ENCODE results near the gene OAT.

OAT gene

GRCh38 chr10:124418726-124419501, at the start of gene OAT:
Gene OAT, minus strand, starts transcription at chr10:124418923. Its CDS starts 6,752 bp downstream, at chr10:124412171.
- DNase-seq, result peak; percentile 97

- no peak for DNase-seq
These were observed 48.4 kb upstream of the OAT start for GRCh38 chr10:124467165-124467564.

GRCh38 chr10:124465777-124466488, 47.2 kb upstream of the OAT start:
- no peak for DNase-seq

GRCh38 chr10:124465003-124465776, 46.5 kb upstream of the OAT start:
- no peak for DNase-seq

GRCh38 chr10:124464028-124464965, 45.6 kb upstream of the OAT start:
- no peak for DNase-seq

- DNase-seq, result no peak
These were observed 43.6 kb upstream of the OAT start for GRCh38 chr10:124462348-124462695.

- peak; percentile 95 for DNase-seq
These were observed 43.1 kb upstream of the OAT start, which contains the start of gene LHPP for GRCh38 chr10:124461642-124462347. Gene LHPP, plus strand, starts transcription at chr10:124461823. Its CDS starts 40 bp downstream, at chr10:124461863.

GRCh38 chr10:124460144-124460543, 41.4 kb upstream of the OAT start:
- DNase-seq, result no peak

GRCh38 chr10:124459395-124459794, 40.7 kb upstream of the OAT start:
- DNase-seq, result no peak

GRCh38 chr10:124458889-124459288, 40.2 kb upstream of the OAT start:
- no peak for DNase-seq

GRCh38 chr10:124458473-124458872, 39.8 kb upstream of the OAT start:
- DNase-seq, result no peak

- DNase-seq, result no peak
These were observed 36.7 kb upstream of the OAT start for GRCh38 chr10:124455441-124455840.

- no peak for DNase-seq
These were observed 35.4 kb upstream of the OAT start for GRCh38 chr10:124453960-124454610.

- no peak for DNase-seq
These were observed 32.6 kb upstream of the OAT start for GRCh38 chr10:124451276-124451675.

GRCh38 chr10:124450783-124451057, 32.0 kb upstream of the OAT start:
- no peak for DNase-seq

- no peak for DNase-seq
These were observed 31.5 kb upstream of the OAT start, which contains the start of gene NKX1-2 for GRCh38 chr10:124450012-124450782. Gene NKX1-2, minus strand, starts transcription at chr10:124450035. Its CDS starts 92 bp downstream, at chr10:124449943.

- no peak for DNase-seq
These were observed 30.7 kb upstream of the OAT start for GRCh38 chr10:124449170-124450011.

GRCh38 chr10:124448696-124449169, 30.0 kb upstream of the OAT start:
- no peak for DNase-seq

- DNase-seq, result no peak
These were observed 29.2 kb upstream of the OAT start for GRCh38 chr10:124447751-124448466.
